ENCODE data around the gene CCDC182.

DNA sequence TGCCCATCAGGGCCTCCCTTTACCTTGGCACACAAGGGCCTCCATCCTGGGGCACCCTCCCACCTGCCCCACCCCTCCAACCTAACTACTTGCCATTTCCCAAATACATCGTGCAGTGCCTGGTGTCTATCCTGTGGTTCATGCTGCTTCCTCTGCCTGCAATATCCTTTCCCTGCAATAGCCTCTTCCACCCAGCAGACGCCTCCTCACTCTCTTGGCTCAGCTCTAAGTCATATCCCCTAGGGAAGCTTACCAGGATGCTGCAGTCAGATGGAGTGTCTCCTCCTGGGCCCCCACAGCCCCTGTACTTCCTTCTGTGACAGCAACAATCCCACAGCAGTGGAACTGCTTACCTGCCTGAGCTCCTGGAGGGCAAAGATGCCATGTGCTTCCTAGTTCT lies 36.7 kb downstream of the CCDC182 start:
- no peak for TF ChIP-seq EZH2 (IDR thresholded peaks at IDR 0.05; ENCODE audit: insufficient read depth, poor library complexity, severe bottlenecking)
- no peak for TF ChIP-seq EZH2phosphoT487 (IDR thresholded peaks at IDR 0.05; ENCODE audit: insufficient read depth, low read depth)
